ENCODE measurements around the gene HSPA2. TPM values are rescaled to one million over a fixed set of nuclear protein-coding genes. Genes with fewer than 3 reads are reported as not detected.

HSPA2 gene
- total RNA-seq, 4 donors from 2014 or later = 79.3 to 111 (median 98.9) TPM

GRCh38 chr14:64573109-64573508 is 32.6 kb downstream of the HSPA2 start:
- 39 to 41% methylated on average over 3 of the region's 3 CpGs for WGBS, 2 donors
- no peaks in the 10 kb centered on the region for H3K9me3 ChIP-seq
- no peak overlapping the region for H3K4me3 ChIP-seq
- H3K36me3 ChIP-seq = no peaks in the 10 kb centered on the region
- no peaks in the 10 kb centered on the region for H3K27me3 ChIP-seq
- TF ChIP-seq EP300 (IDR thresholded peaks at IDR 0.05) (peak in 1 of 2 donors; percentile 32), CTCF (IDR thresholded peaks at IDR 0.05) (no peak), POLR2A (IDR thresholded peaks at IDR 0.05) (no peak)
- no peak for DNase-seq (ENCODE audit: low spot score in 2 of 2)
- peaks cover 0 to 49% (median 22%) of the 10 kb centered on the region in 4 donors for H3K4me1 ChIP-seq
- peak overlapping the region; percentile 50 to 82 (median 70) for H3K27ac ChIP-seq

- H3K27ac ChIP-seq = peak overlapping the region in 2 of 4 donors; percentile 28 to 34
- TF ChIP-seq CTCF (IDR thresholded peaks at IDR 0.05) (no peak), EP300 (IDR thresholded peaks at IDR 0.05) (no peak), POLR2A (IDR thresholded peaks at IDR 0.05) (no peak)
- H3K4me3 ChIP-seq = no peak overlapping the region
- peaks cover 0 to 34% (median 11%) of the 10 kb centered on the region in 4 donors for H3K4me1 ChIP-seq
- DNase-seq (ENCODE audit: low spot score in 2 of 2) = no peak
- 87 to 89% methylated on average over 6 of the region's 6 CpGs for WGBS, 2 donors
- H3K36me3 ChIP-seq = no peaks in the 10 kb centered on the region
- H3K9me3 ChIP-seq = no peaks in the 10 kb centered on the region
- no peaks in the 10 kb centered on the region for H3K27me3 ChIP-seq
Measured at GRCh38 chr14:64574371-64575107, 34.0 kb downstream of the HSPA2 start.

GRCh38 chr14:64577211-64577610 is 36.7 kb downstream of the HSPA2 start:
- Histone ChIP-seq H3K9me3 (no peaks in the 10 kb centered on the region), H3K27me3 (no peaks in the 10 kb centered on the region), H3K27ac (no peak overlapping the region), H3K36me3 (no peaks in the 10 kb centered on the region), H3K4me1 (peaks cover 0 to 14% (median 6%) of the 10 kb centered on the region in 4 donors), H3K4me3 (no peak overlapping the region)
- no peak for DNase-seq (ENCODE audit: low spot score in 2 of 2)
- 82 to 95% methylated on average over 5 of the region's 5 CpGs for WGBS, 2 donors
- TF ChIP-seq POLR2A (IDR thresholded peaks at IDR 0.05) = no peak
- no peak for TF ChIP-seq EP300 (IDR thresholded peaks at IDR 0.05)
- TF ChIP-seq CTCF (IDR thresholded peaks at IDR 0.05) = no peak

GRCh38 chr14:64580467-64580866 is 39.9 kb downstream of the HSPA2 start:
- peak overlapping the region in 1 of 4 donors; percentile 4 for H3K27ac ChIP-seq
- H3K4me3 ChIP-seq = no peak overlapping the region
- no peaks in the 10 kb centered on the region for H3K9me3 ChIP-seq
- no peak for DNase-seq (ENCODE audit: low spot score in 2 of 2)
- H3K4me1 ChIP-seq = no peaks in the 10 kb centered on the region
- TF ChIP-seq POLR2A (IDR thresholded peaks at IDR 0.05) (no peak), CTCF (IDR thresholded peaks at IDR 0.05) (no peak), EP300 (IDR thresholded peaks at IDR 0.05) (no peak)
- H3K27me3 ChIP-seq = no peaks in the 10 kb centered on the region
- 37 to 41% methylated on average over 7 of the region's 7 CpGs for WGBS, 2 donors
- H3K36me3 ChIP-seq = no peaks in the 10 kb centered on the region

- DNase-seq (ENCODE audit: low spot score in 2 of 2) = no peak
- no peak for TF ChIP-seq POLR2A (IDR thresholded peaks at IDR 0.05)
- TF ChIP-seq CTCF (IDR thresholded peaks at IDR 0.05) = no peak
- TF ChIP-seq EP300 (IDR thresholded peaks at IDR 0.05) = no peak
- Histone ChIP-seq H3K9me3 (no peaks in the 10 kb centered on the region), H3K36me3 (no peaks in the 10 kb centered on the region), H3K4me1 (no peaks in the 10 kb centered on the region), H3K27me3 (no peaks in the 10 kb centered on the region), H3K27ac (peak overlapping the region in 2 of 4 donors; percentile 4 to 5), H3K4me3 (no peak overlapping the region)
- 76 to 82% methylated on average over 2 of the region's 2 CpGs for WGBS, 2 donors
Measured at GRCh38 chr14:64581363-64581762, 40.8 kb downstream of the HSPA2 start.

All from tibial nerve (tissue), 4 donors.